Stimulated activated CD8-positive, alpha-beta memory T cell treated with anti-CD3 and anti-CD28 coated beads, Interleukin-15, amount 100 ng/mL, for 48 hours (primary cell): ENCODE measurements around the gene IQUB.
"Not testable (repeated sequence)": the region's sequence is repeated elsewhere in the genome, so short reads cannot be mapped to it uniquely, and the experiment has no call there.

Source experiments
- DNase-seq, 2 donors: peaks; one replicate each; pipeline ENCODE4 v3.0.0-alpha.2; 2020; ENCODE audit warnings: low read depth in 2 of 2

Gene IQUB

DNA sequence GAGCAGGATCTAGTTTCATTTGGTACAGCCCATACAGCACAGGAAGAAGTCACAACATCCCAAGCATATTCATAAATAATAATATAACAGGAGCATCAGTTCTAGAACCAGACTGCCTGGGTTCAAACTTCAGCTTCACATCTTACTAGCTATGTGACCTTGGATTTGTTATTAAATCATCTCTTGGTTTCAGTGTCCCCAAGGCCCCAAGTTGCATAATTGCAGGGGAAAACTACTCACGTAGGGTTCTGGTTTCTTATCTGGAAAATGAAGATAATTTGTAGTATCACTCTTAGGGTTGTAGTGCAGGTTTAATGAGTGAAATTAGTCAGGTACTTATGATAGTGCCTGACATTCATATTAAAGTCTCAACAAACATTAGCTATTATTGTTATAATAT, 5.5 kb upstream of the IQUB start:
- no peak for DNase-seq

DNA sequence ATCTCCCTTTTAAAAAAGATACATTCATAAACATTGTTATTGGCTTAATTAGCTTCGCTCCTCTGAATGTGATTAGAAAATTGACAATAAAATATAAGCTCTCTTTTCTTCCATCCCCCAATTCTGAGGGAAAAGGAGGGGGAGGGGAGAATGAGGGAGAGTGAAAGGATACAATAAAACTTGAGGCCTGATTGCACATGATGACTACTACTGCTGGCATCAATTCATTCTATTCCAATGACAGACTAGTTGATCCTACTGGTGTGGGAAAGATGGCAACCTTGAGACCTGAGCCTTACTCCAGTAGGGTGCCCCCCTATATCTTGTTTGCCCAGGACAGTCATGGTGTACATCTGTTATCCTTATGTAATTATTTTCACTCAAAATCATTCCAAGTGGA, 4.5 kb upstream of the IQUB start:
- no peak for DNase-seq

DNA sequence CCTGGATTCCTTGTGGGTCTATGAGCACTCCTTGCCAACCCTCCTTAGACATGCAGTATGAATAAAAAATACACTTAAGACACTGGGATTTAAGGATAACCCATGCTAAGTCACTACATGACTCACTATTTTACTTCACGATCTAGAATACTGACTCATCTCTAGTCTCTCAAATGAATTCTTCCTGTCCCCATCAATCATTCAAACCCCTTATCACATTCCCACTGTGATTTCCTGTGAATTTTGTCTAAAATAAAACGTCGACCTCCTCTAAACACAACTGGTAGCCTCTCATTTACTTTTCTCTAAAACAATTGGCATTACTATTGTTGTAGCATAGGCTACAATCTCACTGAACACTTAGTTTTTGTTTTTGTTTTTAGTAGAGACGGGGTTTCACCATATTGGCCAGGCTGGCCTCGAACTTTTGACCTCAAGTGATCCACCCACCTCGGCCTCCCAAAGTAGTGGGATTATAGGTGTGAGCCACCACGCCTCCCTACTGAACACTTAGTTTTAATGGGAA, 3.9 kb upstream of the IQUB start:
- DNase-seq = no peak

DNA sequence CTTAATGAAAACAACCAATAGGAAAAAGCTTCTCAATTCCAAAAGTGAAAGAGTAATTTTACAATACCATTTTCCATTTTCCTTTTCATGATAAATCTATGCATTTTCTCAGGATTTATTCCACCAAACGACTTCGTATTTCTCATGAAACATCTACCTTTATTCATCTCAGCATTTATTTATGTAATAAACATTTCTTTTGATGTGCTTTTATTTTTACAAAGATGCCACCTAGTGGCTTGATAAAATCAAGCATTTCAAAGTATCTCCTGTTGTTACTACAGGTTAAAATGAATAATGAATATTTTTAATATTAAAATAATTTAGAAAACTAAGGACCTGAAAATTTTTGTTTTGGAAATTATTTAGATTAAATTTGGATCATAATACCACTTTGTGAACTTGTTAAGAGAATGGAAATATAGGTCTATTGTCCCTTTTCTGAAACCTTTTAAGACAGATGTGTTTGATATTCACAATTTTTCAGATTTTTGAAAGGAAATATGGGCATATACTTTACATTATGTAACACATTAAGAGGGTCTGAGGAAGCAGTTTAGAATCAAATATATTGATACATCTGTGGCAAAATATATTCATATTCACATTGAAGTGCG, 2.7 kb upstream of the IQUB start:
- DNase-seq = no peak

DNA sequence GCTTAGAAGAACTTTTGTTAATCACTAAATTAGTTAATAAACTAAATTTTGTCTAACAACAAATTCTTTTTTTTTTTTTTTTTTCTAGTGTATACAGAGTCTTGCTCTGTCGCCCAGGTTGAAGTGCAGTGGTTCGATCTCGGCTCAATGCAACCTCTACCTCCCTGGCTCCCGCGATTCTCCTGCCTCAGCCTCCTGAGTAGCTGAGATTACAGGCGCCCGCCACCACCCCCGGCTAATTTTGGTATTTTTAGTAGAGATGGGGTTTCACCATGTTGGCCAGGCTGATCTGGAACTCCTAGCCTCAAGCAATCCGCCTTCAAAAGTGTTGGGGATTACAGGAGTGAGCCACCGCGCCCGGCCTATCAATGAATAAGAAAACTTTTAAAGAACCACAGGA, 1.1 kb upstream of the IQUB start:
- no peak for DNase-seq

DNA sequence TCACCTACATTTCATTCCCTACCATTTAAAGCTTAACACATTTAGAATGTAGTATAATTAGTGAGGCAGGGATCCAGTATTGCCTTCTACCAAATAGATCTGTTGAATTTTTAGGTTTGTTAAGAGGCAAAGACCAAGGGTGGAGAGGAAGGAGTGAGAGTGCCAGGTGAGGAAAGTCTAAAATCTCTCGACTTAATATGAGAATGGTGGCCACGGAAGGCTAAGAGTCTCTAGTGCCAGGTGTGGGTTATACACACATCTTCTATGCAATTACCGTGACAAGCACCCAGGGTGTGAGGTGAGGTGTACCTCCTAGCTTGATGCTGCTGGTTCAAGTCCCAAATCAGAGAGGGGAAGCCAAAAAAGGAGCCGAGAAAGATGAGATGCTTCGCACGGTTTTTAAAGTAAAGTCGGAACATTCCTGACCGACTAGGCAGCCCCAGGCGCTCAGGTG, 439 bp downstream of the IQUB start:
- no peak for DNase-seq

DNA sequence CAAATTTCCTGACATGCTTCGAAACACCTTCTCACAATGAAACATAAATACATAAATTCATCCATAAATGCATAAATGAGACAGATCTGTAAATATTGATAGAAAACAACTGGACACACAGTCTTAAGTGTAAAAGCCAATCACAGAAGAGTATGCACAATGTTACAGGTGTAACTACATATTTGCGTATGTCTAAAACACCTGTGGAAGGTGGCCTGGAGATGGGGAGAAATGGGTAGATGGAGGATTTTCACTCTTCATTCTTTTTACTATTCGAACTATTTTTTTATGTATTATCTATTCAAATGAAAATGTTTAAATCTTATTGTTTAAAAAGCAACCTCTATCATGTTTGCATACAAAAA, 860 bp downstream of the IQUB start:
- DNase-seq = no peak

DNA sequence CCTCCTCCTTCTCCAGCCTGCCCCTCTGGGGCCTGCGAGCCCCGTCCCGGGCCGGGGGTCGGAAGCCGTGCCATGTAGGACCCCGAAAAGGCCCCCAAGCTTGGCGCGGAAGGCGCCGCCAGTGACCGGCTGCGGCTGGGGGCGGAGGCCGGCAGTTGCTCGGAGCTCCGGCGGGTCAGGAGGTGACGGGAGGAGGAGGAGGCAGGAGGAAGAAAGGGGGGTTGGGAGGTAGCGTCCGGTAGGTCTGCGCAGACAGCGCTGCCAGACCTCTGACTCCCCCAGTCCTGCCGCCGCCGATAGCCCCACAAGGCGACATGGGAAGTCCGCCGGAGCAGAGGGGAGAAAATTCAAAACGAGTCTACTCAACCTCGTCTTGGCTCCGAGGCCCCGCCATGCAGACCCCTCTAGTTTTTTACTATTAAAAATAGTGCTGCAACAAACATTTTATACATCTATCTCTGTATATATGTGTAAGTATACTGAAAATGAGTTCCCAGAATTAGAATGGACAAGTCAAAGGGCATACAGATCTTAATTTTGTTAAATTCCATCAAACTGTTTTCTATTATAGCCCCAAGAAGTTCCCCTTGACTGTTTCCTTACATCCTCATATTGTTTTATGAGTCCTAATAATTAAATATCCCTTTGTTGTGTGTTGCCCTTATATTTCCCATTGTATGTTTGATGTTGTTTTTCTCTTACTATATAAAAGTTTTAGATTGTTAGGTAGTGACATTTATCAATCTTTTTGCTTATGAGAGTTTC, 1.4 kb downstream of the IQUB start:
- DNase-seq = peak in 1 of 2 donors; percentile 8

DNA sequence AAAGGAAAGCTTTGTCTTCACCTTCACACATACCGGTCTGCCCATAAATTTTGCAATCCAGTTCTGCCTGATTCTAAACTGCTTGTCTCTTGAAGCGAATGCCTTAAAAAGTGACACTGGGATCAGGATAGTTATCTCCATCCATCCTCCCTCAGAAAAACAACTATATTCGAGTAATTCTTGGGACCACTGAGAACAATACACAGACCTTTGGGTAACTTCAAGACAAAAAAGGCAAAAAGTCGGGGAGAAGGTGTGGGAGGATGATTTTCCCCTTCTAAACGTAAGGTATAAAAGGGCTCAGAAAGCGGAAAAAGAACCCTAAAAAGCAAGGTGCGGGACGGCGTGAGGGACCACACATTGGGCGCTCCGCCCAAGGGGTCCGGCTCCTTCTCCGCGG, 2.1 kb downstream of the IQUB start:
- not testable (repeated sequence) for DNase-seq

DNA sequence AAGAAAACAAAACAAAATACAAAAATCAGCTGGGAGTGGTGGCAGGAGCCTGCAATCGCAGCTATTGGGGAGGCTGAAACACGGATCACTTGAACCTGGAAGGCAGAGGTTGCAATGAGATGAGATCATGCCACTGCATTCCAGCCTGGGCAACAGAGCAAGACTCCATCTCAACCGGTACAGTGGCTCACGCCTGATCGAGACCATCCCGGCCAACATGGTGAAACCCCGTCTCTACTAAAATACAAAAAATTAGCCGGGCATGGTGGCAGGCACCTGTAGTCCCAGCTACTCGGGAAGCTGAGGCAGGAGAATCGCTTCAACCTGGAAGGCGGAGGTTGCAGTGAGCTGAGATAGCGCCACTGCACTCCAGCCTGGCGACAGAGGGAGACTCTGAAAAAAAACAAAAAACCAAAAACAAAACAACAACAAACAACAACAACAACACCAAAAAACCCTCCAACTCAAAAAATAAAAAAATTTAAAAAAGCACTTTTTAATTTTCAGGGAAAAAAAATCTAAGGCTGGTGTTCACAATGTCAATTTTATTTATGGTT, 4.3 kb downstream of the IQUB start:
- not testable (repeated sequence) for DNase-seq

DNA sequence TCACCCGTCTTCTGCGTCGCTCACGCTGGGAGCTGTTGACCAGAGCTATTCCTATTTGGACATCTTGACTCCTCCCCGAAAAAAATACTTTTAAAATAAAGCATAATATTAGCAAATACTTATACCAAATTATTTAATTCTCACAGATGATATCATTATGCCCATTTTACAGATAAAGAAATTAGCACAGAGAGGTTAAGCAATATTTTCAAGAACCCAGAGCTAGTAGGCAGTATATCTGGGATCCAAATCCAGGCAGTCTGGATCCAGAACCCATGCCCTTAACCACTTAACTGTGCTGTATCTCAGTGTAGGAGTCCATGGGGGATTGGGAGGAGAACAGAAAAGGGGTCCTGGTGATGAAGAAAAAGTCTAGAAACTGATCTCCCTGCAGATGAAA, 6.1 kb downstream of the IQUB start:
- no peak for DNase-seq

DNA sequence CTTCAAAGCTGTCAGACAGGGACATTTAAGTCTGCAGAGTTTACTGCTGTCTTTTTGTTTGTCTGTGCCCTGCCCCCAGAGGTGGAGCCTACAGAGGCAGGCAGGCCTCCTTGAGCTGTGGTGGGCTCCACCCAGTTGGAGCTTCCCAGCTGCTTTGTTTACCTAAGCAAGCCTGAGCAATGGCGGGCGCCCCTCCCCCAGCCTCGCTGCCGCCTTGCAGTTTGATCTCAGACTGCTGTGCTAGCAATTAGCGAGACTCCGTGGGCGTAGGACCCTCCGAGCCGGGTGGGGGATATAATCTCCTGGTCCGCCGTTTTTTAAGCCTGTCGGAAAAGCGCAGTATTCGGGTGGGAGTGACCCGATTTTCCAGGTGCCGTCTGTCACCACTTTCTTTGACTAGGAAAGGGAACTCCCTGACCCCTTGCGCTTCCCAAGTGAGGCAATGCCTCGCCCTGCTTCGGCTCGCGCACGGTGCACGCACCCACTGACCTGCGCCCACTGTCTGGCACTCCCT, 6.6 kb downstream of the IQUB start:
- DNase-seq = not testable (repeated sequence)

DNA sequence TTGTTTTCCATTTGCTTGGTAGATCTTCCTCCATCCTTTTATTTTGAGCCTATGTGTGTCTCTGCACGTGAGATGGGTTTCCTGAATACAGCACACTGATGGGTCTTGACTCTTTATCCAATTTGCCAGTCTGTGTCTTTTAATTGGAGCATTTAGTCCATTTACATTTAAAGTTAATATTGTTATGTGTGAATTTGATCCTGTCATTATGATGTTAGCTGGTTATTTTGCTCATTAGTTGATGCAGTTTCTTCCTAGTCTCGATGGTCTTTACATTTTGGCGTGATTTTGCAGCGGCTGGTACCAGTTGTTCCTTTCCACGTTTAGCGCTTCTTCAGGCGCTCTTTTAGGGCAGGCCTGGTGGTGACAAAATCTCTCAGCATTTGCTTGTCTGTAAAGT, 7.9 kb downstream of the IQUB start:
- not testable (repeated sequence) for DNase-seq

DNA sequence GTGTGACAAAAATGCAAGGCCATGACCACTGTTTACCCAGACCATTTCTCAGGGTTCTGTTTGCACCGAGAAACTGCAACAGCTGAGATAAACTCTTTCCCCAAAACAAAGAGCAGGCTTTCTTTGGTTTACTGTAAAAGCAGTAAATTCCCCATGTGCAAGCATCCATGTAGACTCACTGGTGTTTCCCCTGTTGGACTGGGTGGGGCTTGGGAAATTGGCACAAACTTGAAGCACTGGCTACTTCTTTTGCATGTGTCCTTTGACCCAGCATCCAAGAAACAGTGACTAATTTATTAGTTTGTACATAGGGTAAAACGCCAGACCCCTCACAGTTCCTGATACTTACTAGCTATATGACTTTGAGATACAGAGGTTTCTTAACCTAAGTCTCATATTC, 12.3 kb downstream of the IQUB start:
- no peak for DNase-seq

DNA sequence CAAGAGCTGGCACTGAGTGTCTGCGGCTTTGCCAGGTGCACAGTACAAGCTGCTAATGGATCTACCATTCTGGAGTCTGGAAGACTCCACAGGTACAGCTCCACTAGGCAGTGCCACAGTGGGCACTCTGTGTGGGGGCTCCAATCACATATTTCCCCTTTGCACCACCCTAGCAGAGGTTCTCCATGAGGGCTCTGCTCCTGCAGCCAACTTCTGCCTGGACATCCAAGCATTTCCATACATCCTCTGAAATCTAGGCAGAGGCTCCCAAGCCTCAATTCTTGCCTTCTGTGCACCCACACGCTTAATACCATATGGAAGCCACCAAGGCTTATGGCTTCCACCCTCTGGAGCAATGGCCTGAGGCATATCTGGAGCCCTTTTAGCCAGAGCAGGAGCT, 29.2 kb downstream of the IQUB start:
- no peak for DNase-seq

DNA sequence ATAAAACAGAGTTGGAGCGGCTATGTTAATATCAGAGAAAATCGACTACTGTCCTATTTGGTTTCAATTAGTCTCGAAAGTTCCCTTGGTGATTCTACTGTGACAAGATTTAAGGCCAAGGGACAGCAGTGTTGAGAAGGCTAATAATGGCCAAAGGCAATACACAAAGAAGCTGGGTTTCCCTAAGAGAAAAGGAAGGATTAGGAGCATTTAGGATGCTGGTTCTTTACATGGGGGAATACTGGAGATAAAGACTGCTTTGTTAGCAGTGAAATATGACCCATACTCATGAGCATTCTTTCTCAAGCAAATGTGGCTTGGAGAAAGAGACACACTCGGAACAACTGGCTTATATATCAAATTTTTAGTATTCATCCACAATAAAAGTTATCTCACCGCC, 32.2 kb downstream of the IQUB start:
- DNase-seq = no peak

DNA sequence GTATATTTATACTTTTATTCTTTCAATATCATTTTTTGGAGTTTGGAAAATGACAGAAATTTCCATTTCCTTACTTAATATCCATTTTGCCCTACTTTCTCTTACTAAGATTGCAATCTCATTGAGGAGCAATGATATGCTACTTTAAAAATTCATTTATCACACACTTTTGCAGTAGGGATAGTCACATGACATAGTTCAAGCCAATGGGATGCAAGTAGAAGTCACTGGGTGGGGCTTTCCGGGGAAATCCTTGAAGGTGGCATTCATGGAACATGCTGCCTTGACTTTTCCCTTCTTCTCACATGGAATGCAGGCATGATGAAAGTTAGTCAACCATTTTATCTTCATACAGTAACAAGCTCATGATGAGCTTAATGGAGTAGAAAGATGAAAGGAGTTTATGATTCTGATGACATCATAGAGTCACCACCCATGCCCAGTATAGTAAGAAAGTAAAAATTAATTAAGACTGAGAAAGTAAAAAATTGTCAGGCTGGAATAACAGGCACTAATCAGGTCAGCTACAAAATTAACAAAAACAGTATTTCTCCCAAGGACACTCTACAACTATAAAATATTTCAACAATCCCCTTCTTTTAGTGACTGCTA, 33.4 kb downstream of the IQUB start:
- no peak for DNase-seq

DNA sequence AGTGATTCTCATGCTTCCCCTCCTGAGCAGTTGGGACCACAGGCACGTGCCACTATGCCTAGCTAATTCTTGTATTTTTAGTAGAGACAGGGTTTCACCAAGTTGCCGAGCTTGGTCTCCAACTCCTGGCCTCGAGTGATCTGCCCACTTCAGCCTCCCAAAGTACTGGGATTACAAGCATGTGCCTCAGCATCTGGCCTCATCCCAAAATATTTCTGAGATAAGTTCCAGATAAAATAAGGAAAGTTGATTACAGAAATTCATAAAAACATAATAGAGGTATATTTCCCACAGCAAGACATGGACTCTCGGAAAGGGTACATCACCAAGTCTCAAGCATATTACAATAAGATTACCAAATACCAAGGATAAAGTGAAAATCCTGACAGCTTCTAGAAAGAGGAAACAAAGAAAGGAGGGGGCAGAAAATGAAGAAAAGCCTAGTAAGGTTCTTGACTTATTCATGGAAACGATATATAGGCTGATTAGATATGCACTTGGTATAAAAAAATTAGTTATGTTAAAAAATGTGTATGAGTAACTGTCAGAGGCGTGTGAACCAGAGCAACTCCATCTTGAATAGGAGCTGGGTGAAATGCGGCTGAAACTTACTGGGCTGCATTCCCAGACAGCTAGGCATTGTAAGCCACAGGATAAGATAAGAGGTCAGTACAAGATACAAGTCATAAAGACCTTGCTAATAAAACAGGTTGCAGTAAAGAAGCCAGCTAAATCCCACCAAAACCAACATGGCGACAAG, 35.0 kb downstream of the IQUB start:
- DNase-seq = no peak

DNA sequence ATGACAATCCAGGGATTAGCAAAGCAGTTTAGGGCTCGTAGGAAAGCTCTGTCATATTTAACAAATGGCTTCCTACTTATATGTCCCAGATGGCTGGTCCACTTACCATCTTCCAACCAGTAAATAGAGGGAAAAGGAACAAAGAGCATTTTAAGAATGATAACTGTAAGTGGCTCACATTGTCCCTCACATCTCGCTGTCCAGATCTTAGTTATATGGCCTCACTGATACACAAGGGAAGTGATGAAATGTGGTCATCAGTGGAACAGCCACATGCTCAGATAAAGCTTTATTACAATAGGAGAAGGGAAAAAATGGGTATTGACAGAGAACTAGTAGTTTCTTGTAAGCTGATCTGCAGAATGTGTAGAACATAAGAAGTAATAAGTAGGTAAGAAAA, 35.8 kb downstream of the IQUB start:
- DNase-seq = no peak

DNA sequence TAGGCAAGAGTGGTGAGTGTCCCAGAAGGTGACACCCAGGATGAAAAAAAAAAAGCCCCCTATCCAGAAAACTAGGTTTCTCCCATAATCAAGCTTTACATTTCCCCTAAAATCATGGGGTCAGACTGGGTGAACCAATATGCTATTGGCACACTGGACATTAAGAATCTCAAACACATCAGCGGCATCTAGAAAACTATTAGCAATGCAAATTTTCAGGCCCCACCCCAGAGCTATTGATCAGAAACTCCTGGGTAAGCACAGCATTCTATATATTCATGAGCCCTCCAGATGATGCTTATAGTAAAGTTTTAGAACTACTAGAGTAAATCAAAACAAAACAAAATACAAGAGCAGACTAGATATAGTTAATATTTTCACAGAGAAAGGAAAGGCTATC, 36.4 kb downstream of the IQUB start:
- no peak for DNase-seq

DNA sequence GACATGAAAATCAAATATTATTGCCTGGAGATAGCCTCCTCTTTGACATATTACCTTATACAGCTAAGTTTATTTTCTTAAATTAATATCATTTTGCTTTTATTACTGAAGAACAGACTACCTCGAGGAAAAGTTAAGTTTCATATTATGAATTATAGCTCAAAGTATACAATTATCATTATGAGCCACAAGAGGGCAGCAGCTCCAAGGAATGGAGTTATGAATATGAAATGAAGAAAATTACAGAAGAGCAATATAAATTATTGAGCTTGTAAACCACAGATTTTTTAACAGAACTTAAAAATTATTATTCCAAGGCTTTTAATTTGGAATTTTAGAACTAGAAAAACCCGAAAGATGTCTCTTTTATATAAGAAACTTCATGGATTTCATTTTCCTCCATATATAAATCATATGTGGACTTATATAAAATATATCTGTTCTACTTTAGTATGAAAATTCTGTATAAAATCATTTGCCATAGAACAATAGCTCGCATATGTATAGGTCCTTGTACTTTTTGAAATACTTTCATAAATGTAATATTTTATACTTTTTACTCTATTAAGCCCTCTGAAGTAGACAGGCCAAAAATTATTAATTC, 40.1 kb downstream of the IQUB start:
- DNase-seq = no peak
